ENCODE measurements around the gene MPPED2.

MPPED2 gene

GRCh38 chr11:30496935-30497334 is 89.2 kb downstream of the MPPED2 start:
- no peaks in the 10 kb centered on the region for H4K20me1 ChIP-seq (ENCODE audit: insufficient read depth, low read length)
- H3K27me3 ChIP-seq (ENCODE audit: insufficient read depth, low read length, poor library complexity), result no peaks in the 10 kb centered on the region
- no peak overlapping the region for H3K4me3 ChIP-seq (ENCODE audit: low read depth in 1 of 2, low read length in 2 of 2)
- H3K27ac ChIP-seq (ENCODE audit: low read length), result no peak overlapping the region
- TF ChIP-seq EZH2 (IDR thresholded peaks at IDR 0.05; ENCODE audit: borderline replicate concordance, low read depth, low read length, severe bottlenecking) (no peak), CTCF (IDR thresholded peaks at IDR 0.05; ENCODE audit: borderline replicate concordance, extremely low read depth, low read length, poor library complexity, severe bottlenecking) (no peak)
- H2AFZ ChIP-seq (ENCODE audit: low read depth, low read length), result no peak overlapping the region
- no peak overlapping the region for H3K9ac ChIP-seq (ENCODE audit: low read depth, low read length)
- no peak overlapping the region for H3K4me2 ChIP-seq (ENCODE audit: insufficient read depth, low read length)
- ATAC-seq (ENCODE audit: insufficient read depth, low read depth) (no peak), DNase-seq (no peak)
- H3K79me2 ChIP-seq (ENCODE audit: insufficient read depth, low read length), result no peaks in the 10 kb centered on the region
- H3K36me3 ChIP-seq (ENCODE audit: insufficient read depth, low read length), result no peaks in the 10 kb centered on the region
- H3K9me3 ChIP-seq (ENCODE audit: insufficient read depth, low read length, severe bottlenecking), result no peaks in the 10 kb centered on the region
- no peaks in the 10 kb centered on the region for H3K4me1 ChIP-seq (ENCODE audit: insufficient read depth, low read length)

DNA sequence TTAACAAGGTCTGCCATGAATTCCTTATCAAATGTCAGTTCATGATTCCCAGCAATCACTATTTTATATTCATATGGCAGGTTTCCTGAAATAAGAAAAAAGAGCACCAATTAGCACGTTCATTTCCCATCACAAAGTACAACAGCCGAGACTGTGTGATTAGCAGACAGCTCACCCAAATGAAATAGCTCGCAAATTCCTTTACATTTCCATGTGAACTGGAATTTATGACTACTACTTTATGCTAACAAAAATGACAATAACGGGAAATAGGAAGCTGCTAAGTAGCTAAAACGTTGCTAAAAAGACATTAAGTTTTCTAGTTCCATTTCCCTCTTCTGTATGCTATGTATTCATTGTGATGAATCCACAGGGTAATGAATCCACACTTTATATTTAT is 90.7 kb downstream of the MPPED2 start:
- Histone ChIP-seq H3K4me2 (ENCODE audit: insufficient read depth, low read length) (no peak overlapping the region), H3K9ac (ENCODE audit: low read depth, low read length) (no peak overlapping the region), H3K4me1 (ENCODE audit: insufficient read depth, low read length) (no peaks in the 10 kb centered on the region), H2AFZ (ENCODE audit: low read depth, low read length) (no peak overlapping the region), H3K4me3 (ENCODE audit: low read depth in 1 of 2, low read length in 2 of 2) (no peak overlapping the region), H3K36me3 (ENCODE audit: insufficient read depth, low read length) (no peaks in the 10 kb centered on the region), H3K27me3 (ENCODE audit: insufficient read depth, low read length, poor library complexity) (no peaks in the 10 kb centered on the region), H4K20me1 (ENCODE audit: insufficient read depth, low read length) (no peaks in the 10 kb centered on the region), H3K27ac (ENCODE audit: low read length) (no peak overlapping the region), H3K79me2 (ENCODE audit: insufficient read depth, low read length) (no peaks in the 10 kb centered on the region), H3K9me3 (ENCODE audit: insufficient read depth, low read length, severe bottlenecking) (no peaks in the 10 kb centered on the region)
- TF ChIP-seq EZH2 (IDR thresholded peaks at IDR 0.05; ENCODE audit: borderline replicate concordance, low read depth, low read length, severe bottlenecking), result no peak
- TF ChIP-seq CTCF (IDR thresholded peaks at IDR 0.05; ENCODE audit: borderline replicate concordance, extremely low read depth, low read length, poor library complexity, severe bottlenecking), result no peak
- DNase-seq (no peak), ATAC-seq (ENCODE audit: insufficient read depth, low read depth) (no peak)

- ATAC-seq (ENCODE audit: insufficient read depth, low read depth), result no peak
- Histone ChIP-seq H3K4me1 (ENCODE audit: insufficient read depth, low read length) (no peaks in the 10 kb centered on the region), H3K4me3 (ENCODE audit: low read depth in 1 of 2, low read length in 2 of 2) (no peak overlapping the region), H3K36me3 (ENCODE audit: insufficient read depth, low read length) (no peaks in the 10 kb centered on the region), H4K20me1 (ENCODE audit: insufficient read depth, low read length) (no peaks in the 10 kb centered on the region), H3K9me3 (ENCODE audit: insufficient read depth, low read length, severe bottlenecking) (no peaks in the 10 kb centered on the region), H3K9ac (ENCODE audit: low read depth, low read length) (no peak overlapping the region), H2AFZ (ENCODE audit: low read depth, low read length) (no peak overlapping the region), H3K4me2 (ENCODE audit: insufficient read depth, low read length) (no peak overlapping the region), H3K27ac (ENCODE audit: low read length) (no peak overlapping the region), H3K27me3 (ENCODE audit: insufficient read depth, low read length, poor library complexity) (no peaks in the 10 kb centered on the region), H3K79me2 (ENCODE audit: insufficient read depth, low read length) (no peaks in the 10 kb centered on the region)
- DNase-seq, result no peak
- no peak for TF ChIP-seq EZH2 (IDR thresholded peaks at IDR 0.05; ENCODE audit: borderline replicate concordance, low read depth, low read length, severe bottlenecking)
- no peak for TF ChIP-seq CTCF (IDR thresholded peaks at IDR 0.05; ENCODE audit: borderline replicate concordance, extremely low read depth, low read length, poor library complexity, severe bottlenecking)
Observed at GRCh38 chr11:30489511-30489910, 96.6 kb downstream of the MPPED2 start.

DNA sequence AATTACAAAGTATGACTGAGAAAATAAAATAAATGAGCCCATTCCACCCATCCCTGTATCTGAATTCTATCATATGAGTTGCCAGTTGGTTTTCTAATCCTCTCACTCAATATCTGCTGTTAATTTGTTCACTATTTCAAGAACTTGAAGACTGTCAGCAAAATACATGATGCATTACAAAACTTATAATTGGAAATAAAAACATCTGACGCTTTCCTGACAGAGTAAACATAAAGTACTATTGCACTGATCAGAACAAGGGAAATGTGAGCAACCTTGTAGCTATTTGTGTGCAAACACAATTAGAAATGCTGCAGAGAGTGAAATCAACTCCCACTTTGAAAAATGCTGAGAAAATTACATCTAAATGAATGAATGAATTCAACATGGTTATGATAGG is 97.1 kb downstream of the MPPED2 start:
- Histone ChIP-seq H3K9me3 (ENCODE audit: insufficient read depth, low read length, severe bottlenecking) (no peaks in the 10 kb centered on the region), H3K4me1 (ENCODE audit: insufficient read depth, low read length) (no peaks in the 10 kb centered on the region), H3K9ac (ENCODE audit: low read depth, low read length) (no peak overlapping the region), H4K20me1 (ENCODE audit: insufficient read depth, low read length) (no peaks in the 10 kb centered on the region), H3K4me2 (ENCODE audit: insufficient read depth, low read length) (no peak overlapping the region), H3K79me2 (ENCODE audit: insufficient read depth, low read length) (no peaks in the 10 kb centered on the region), H3K27me3 (ENCODE audit: insufficient read depth, low read length, poor library complexity) (no peaks in the 10 kb centered on the region), H3K27ac (ENCODE audit: low read length) (no peak overlapping the region), H3K36me3 (ENCODE audit: insufficient read depth, low read length) (no peaks in the 10 kb centered on the region), H3K4me3 (ENCODE audit: low read depth in 1 of 2, low read length in 2 of 2) (no peak overlapping the region), H2AFZ (ENCODE audit: low read depth, low read length) (no peak overlapping the region)
- TF ChIP-seq CTCF (IDR thresholded peaks at IDR 0.05; ENCODE audit: borderline replicate concordance, extremely low read depth, low read length, poor library complexity, severe bottlenecking) (no peak), EZH2 (IDR thresholded peaks at IDR 0.05; ENCODE audit: borderline replicate concordance, low read depth, low read length, severe bottlenecking) (no peak)
- DNase-seq (no peak), ATAC-seq (ENCODE audit: insufficient read depth, low read depth) (no peak)

All from DND-41 (cell line).